Fibroblast of skin of left quadriceps (primary cell): ENCODE measurements around the gene LRRC37A2.
"Not testable (repeated sequence)": the region's sequence is repeated elsewhere in the genome, so short reads cannot be mapped to it uniquely, and the experiment has no call there.

Source experiments
- DNase-seq, 2 experiments: peaks; one replicate each; pipeline ENCODE4 v3.0.0-alpha.2; 2013; ENCODE audit warnings: low read depth in 2 of 2

The LRRC37A2 gene

DNA sequence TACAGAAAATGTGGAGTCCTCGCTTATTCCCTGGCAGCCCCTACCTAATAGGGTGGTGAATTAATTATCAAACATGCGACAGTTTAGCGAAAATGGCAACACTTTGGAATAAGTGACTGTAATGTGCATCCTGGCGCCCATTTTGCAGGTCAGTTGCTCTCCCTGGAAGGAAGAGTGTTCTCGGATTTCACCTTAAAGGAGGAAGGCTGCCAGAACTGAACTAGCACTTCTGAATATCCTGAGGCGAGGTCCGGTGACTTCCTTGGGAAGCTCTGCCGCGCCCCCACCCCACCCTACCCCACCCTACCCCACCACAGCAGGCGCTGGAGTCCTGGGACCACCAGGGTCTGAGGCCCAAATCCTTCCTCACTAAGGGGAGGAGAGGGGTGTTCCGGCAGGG lies at the start of gene LRRC37A2:
Gene LRRC37A2 (plus strand): TSS at position 301 of the 400 bp plus-strand sequence. CDS start 245 bp downstream, outside the sequence.
- not testable (repeated sequence) for DNase-seq

DNA sequence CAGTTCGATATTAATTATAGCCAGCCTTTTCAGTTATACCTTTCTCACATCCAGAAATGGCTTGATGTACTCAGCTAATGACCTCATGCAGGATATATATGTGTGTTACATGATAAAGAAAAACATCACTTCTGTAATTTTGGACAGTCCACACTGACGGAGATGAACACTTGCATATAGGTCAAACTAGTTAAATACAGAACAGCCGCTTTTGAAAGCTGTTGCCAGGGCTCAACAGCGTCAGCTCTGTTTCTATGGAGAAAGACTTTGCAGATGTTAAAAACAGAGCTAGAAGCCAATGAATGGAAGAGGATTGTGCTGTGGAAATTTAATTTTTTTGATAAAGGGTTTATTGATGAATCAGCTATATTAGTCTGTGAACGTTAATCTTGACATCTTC lies 44.6 kb upstream of the LRRC37A2 start:
- DNase-seq = not testable (repeated sequence)

DNA sequence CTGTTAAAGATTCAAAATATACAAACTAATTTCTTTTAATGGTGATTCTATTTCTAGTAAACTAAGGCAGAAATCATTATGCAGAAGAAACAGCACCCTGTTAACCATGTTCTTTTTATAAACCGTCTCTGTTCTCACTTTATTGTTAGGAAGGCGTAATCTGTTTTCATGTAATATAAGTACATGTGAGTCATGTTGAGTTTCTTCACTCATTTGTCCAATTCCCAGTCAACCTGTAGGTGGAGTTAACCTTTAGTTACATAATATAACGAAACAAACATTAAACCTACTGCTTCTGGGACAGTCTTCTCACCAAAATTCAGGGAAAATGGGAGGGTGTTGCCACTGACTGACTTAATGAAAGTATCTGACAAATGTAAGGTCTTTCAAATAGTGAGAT lies 37.8 kb upstream of the LRRC37A2 start:
- not testable (repeated sequence) for DNase-seq

DNA sequence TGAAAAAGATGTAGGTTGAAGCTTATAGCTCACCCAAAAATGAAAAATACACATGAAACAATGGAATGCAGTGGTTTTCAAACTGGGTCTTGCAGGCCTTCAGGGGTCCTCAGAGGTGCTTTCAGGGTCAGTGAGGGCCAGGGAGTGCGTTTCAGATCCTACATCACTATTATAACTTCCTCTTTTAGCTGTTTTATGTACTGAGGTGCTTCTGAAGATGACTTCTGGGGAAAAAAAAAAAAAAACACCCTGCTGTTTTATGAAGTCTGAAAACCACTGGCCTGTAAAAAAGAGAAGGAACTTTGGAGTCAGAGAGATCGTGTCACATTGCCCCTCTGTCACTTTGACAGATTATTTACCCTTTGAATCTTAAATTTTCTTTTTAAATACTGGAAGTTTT lies 36.7 kb upstream of the LRRC37A2 start:
- DNase-seq = not testable (repeated sequence)

DNA sequence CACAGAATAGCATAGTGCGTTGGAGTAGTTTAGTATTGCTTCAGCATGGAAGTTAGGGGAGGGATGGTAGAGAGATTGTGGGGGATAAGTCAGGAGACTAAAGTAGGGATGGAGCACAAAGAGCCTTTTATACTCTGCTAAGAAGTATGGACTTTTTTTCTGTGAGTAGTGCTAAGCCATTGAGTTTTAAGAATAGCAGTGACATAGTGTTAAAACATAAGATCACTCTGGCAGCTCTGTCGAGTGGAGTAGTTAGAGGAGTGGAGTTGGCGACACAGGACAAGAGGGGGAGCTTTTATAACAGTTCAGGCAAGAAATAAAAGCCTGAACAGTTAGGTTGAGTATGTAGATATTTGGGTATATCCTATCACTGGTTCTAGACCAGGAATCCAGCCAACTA lies 33.4 kb upstream of the LRRC37A2 start:
- DNase-seq = not testable (repeated sequence)

DNA sequence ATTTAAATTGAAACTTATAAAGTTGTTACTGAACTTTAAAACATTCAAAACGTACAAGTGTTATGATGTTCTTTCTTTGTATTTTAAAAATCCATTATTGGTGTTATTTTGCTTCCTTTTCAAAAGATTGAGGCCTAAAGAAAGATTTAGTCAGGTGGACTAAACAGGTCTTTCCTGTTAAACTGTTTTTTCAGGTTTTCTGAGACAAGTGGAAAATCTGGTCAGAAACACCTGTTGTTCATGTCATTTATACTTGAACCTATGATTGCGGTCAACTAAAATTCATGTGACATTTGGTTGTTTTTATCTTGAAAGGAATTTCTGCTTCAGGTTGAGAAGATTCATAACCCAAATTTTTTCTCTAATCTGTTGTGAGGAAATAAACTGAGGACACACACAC lies 31.0 kb upstream of the LRRC37A2 start:
- not testable (repeated sequence) for DNase-seq

DNA sequence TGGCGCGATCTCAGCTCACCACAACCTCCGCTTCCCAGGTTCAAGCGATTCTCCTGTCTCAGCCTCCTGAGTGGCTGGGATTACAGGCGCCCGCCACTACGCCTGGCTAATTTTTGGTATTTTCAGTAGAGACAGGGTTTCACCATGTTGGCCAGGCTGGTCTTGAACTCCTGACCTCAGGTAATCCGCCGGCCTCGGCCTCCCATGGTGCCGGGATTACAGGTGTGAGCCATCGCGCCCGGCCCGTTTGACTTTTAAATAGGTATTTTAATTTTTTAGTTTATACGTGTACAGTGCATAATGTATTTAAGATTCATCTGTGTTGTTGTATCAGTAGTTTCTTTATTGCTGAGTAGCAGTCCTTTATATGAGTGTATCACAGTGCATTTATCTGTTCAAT lies 20.2 kb upstream of the LRRC37A2 start:
- DNase-seq = not testable (repeated sequence)

DNA sequence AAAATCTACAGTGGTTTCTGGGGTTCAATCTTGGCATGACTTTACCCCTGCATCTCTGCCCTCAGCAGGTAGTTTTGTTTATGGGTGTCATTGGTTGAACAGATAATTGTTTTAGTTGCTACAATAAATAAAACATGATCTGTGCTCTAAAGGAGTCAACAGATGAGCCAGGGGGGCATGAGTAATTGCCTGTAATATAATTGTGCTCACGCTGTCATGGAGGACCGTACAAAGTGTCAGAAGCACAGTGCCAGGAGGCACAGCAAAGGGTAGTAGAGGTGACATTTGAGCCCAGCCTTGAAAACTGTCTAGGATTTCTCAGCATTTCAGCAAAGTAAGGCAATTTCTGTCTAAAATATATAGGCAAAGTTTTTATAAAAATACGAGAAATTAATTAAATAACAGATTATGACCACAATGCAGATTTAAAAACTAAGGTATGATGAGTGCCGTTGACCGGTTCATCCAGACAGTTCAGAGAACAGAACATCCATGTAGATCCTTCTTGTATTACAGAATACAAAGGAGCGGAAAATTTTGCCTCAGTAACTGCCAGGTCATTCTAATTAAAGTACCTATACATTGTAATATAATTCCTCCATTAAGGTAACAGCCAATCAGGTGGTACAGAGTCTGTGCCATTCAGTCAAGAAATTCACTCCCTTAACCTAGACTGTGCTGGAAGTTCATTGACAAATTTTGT lies 12.7 kb upstream of the LRRC37A2 start:
- DNase-seq = not testable (repeated sequence)

DNA sequence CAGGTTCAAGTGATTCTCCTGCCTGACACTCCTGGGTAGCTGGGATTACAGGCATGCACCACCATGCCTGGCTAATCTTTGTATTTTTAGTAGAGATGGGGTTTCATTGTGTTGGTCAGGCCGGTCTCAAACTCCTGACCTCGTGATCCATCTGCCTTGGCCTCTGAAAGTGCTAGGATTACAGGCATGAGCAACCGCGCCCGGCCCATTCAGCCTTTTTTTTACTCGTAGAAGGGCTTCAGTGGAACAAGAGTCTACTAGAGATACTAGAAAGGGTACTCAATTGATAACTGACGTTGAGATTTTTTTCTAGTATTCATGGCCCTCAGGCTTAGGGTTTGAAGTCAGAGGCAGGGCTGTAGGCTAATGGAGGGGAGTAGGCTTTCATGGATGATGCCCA lies 6.4 kb upstream of the LRRC37A2 start:
- DNase-seq = not testable (repeated sequence)

DNA sequence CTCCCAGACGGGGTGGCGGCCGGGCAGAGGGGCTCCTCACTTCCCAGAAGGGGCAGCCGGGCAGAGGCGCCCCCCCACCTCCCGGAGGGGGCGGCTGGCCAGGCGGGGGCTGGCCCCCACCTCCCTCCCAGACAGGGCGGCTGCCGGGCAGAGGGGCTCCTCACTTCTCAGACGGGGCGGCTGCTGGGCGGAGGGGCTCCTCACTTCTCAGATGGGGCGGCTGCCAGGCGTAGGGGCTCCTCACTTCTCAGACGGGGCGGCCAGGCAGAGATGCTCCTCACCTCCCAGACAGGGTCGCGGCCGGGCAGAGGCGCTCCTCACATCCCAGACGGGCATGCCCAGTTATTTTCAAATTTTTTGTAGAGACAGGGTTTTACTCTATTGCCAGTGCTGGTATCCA lies 22.4 kb downstream of the LRRC37A2 start:
- not testable (repeated sequence) for DNase-seq

DNA sequence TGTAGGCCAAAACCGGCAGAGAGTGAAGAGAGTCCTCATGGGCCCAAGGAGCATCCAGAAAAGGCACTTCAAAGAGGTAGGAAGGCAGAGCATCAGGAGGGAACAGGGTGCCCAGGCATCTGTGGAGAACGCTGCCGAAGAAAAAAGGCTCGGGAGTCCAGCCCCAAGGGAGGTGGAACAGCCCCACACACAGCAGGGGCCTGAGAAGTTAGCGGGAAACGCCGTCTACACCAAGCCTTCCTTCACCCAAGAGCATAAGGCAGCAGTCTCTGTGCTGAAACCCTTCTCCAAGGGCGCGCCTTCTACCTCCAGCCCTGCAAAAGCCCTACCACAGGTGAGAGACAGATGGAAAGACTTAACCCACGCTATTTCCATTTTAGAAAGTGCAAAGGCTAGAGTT lies 36.3 kb downstream of the LRRC37A2 start:
- not testable (repeated sequence) for DNase-seq

DNA sequence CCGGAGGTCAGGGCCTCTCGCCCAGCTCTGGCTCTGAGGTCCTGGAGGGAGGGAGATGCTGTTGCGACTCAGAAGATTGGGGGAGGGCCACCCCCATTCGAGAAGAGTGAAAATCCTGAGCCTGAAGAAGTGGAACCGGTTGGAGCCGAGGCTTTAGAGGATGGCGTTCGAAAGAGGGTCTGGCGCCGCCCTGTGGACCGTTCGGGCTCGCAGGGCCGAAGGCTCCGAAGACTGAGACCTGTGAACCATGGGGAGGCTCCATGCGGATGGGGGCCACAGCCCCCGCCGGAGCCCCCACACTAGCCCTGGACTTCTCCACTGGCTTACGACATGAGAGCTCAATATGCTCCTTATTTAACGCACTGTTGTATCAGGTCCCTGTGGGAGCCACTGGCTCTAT lies 46.9 kb downstream of the LRRC37A2 start:
- DNase-seq = not testable (repeated sequence)

DNA sequence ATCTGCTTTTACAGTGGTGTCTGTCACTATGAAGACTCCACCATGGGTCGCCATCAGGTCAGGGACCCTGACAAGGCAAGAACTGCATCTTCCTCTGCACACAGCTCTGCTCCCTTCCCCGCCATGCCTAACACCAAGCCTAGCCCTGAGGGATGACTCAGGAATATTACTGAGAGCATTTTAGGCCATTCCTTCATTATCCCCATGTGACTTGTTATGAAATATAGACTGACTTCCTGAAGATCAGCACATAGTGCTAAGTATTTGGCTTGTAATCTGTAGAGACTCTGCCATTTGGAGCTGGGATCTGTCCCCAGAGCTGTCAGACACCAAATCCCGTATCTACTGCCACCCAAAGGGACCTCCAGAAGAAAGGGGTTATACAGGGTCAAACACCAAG lies 47.8 kb downstream of the LRRC37A2 start:
- DNase-seq = not testable (repeated sequence)

DNA sequence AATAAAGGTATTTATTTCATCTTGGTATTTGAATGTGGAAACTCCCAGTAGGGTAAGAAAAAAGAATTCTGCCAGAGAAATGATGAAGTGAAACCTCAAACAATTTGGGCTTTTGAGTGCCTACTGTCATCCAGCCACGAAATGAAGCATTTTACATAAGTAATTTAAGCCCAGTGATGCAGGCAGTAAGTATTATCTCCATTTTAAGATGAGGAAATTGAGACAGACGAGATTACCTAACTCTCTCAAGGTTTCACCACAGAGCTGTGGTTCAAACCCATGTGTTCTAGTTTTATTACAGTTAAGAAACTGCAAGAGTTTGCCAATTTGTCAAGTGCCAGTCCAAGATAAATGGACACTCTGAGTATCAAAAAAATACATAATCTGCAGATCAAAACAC lies 54.0 kb downstream of the LRRC37A2 start:
- DNase-seq = not testable (repeated sequence)

DNA sequence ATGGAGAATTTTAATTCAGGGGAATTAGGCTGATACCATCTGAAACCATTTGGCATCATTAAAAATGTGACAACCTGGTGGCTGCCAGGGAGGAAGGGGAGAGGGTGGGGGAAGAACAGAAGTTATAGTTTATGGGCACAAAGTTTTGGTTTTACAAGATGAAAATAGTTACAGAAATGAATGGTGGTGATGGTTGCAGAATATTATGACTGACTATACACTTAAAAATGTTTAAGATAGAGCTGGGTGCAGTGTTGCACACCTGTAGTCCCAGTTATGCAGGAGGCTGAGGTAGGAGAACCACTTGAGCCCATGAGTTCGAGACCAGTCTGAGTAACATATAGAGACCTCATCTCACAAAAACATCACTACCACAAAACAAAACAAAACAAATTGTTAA lies 54.7 kb downstream of the LRRC37A2 start:
- DNase-seq = not testable (repeated sequence)

DNA sequence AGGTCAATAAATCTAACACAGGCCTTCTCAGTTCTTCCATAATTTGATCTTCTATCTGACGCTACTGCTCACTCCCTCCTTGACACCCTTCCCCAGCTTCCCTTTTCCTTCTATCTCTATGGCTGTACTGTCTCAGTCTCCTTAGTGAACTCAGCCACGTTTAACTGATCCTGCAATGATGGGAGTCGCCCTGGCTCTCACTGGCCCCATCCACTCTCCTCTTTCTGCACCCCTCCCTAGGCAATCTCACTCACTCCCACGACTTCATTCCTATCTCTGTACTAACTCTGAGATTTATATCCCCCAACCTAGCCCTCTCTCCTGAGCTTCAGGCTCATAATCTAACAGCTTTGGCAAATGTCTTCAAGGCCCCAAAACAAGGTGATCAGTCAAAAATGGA lies 59.5 kb downstream of the LRRC37A2 start:
- not testable (repeated sequence) for DNase-seq

DNA sequence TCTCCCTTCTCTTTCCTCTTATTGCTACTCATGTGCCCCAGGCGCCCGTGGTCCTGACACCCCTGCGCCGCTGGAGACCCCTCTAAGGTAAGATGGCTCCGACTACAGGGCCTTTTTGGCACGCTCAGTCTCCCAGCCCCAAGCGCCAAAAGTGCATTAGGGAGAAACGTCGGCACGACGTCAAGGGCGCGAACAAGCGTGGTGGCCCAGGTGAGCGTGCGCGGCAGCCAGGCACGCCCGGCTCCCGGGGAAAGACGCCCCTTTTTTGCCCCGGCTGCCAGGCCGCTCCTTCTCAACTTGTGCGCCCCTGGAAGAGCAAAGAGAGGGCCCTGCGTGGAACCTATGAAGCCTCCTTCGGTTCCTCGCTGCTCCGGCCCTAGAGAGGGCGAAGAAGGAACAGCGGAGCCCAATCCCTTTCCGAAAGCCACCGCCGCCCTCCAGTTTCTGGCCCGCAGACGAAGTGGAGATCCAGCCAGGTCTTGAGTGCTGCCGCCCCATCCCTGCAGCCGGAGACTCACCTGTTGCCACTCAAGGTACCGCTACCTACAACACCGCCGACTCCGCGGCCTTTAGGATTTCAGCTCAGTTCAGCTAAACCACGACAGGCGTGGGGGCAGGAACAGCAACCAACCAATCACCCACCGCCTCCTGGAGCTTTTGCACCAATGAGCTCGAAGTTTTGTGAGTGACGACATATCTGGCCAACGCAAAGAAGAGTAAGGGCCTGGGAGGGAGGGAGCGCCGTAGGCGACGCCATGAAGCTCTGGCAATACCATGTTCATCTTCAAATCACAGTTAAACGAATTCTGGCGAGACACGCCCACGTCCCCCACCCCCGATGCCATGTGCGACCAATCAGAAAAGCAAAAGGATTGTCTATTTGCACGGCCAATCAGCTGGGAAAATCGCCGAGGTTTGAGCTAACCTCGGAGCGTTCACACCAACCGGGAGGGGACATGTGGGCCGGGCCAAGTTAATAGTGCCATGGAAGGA lies 67.1 kb downstream of the LRRC37A2 start, which contains the start of gene ARL17A:
Gene ARL17A (minus strand): TSS at position 609 of the 993 bp plus-strand sequence. CDS start 3,369 bp downstream, outside the sequence.
- not testable (repeated sequence) for DNase-seq

DNA sequence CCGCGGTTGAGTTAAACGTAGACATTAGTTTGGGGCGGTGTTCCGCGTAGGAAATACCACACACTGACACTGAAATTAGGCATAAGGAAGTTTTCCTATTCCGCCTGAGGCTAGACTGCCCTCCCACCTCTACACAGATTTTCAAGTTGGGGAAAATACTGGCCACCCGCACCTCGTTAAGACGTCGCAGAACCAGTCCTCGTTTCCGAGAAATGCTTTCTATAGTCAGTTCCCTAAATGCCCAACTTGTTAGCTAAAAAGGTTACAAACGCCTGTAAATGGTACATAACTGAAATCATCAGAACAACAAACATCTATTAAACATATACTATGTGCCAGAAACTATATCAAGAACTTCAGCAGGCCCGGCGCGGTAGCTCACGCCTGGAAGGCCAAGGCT lies 67.8 kb downstream of the LRRC37A2 start:
- not testable (repeated sequence) for DNase-seq

DNA sequence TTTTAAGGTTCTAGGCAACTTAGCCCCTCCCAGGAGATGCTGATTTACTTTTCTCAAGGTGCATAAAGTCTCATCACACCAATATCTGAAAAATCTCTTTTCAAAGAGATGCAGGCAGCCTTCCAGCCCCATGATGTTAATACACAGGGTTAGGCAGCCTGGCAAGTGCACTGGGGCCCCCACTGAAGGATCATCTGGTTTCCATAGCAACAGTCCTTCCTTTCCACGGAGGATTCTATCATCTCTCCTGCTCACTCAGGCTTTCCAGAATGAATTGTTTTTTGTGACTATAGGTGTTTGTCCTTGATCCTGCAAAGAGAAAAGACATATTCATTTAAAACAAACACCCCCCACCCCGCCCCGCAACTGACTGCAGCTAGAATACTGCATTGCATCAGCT lies 73.2 kb downstream of the LRRC37A2 start:
- DNase-seq = not testable (repeated sequence)

DNA sequence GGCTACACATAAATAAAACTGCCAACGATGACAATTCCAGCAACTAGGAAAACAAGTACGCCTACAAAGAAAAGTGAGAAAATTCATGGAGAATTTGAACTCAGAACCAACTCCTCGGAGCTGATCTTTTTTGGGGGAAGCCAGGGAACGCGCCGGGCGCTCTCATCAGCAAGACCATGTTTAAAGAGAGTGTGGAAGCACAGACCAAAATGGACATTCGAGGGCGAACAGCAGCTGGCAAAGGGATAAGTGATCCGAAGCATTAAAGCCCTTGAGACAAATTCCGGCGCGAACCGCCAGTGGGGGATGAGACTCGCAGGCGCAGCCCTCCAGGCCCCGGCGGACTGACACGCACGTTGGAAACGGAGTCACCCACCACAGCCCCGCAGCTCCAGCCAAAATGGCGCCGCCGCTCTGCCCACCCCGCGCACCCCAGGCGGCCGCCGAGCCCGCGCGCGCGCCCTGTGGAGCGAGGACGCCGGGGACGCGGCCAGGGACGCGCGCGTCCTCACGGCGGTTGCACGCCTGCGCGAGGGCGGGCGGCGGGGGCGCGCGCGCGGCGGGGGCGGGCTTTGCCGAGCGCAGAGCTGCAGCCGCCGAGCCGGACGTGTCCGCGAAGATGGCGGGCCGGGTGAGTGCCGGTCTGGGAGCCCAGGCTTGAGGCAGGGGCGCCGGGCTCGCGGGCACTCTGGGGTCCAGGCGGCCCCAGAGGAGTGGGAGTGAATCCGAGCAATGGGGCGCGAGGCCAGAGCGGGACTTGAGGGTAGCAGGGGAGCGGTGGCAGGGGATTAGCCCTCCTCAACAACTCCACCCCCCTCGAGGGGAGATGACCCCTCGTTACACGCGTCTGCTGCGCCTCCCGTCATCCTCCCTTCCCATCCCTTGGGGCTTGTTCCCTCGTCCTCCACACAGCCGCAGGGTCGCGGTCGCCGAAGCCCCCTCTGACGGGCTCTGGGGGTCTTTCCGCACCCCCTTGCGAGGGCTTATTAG lies 78.2 kb downstream of the LRRC37A2 start, which contains the start of gene NSF:
Gene NSF (plus strand): TSS at position 513 of the 990 bp plus-strand sequence. CDS start 107 bp downstream, at position 620.
- DNase-seq = not testable (repeated sequence)

DNA sequence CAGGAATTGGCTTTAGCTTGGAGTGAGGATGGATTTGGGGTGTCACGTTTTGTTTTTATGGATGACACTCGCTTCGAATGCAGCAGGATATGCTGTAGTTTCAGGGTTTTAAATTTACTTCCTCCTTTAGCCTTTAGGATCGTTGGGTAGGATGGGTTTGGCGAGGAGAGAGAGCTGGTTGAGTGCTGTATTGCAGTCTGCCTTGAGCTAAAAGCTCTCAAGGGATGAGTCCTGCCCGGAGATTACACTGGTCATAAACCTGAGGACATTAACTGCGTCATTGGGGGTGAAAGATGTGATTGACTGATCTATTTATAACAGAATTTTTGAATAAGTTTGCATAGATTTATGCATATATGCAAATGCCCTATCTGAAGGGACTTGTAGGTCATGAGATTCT lies 79.1 kb downstream of the LRRC37A2 start:
- not testable (repeated sequence) for DNase-seq
